NCI-H82 treated with DMSO at 0.1 percent for 48 hours (cell line): ENCODE measurements around the gene TXNDC11.

ENCODE experiments used
- DNase-seq: peaks from one replicate; lab custom pipeline; 2025; ENCODE audit not compliant: unreplicated experiment; lab: John Stamatoyannopoulos, UW

The TXNDC11 gene

GRCh38 chr16:11633113-11633512 lies 109.5 kb downstream of the TXNDC11 start:
- DNase-seq: no peak

GRCh38 chr16:11632455-11632939 lies 110.2 kb downstream of the TXNDC11 start:
- no peak for DNase-seq

- DNase-seq: no peak
Observed at GRCh38 chr16:11631214-11631613, 111.4 kb downstream of the TXNDC11 start.

- DNase-seq: no peak
Observed at GRCh38 chr16:11630768-11631056, 111.9 kb downstream of the TXNDC11 start.

- DNase-seq: no peak
Observed at GRCh38 chr16:11630046-11630767, 112.5 kb downstream of the TXNDC11 start.
